H9 (cell line): ENCODE data around the gene CDK6. TPM values are rescaled to one million over a fixed set of nuclear protein-coding genes. Genes with fewer than 3 reads are reported as not detected.

Experiments used
- DNase-seq: peaks from one replicate; pipeline ENCODE4 v3.0.0-alpha.2; 2017
- H2AFZ ChIP-seq: one replicate; pipeline ENCODE4 v1.6.1; 2013; ENCODE audit warnings: mild to moderate bottlenecking, low read length, control low read depth, moderate library complexity
- H2AK5ac ChIP-seq: 2 replicates; pipeline ENCODE4 v1.6.1; 2013; ENCODE audit warnings: low read length, control low read depth, mixed read lengths; ENCODE audit not compliant: insufficient read length
- H2BK120ac ChIP-seq: one replicate; pipeline ENCODE4 v1.6.1; 2013; ENCODE audit warnings: low read depth, mild to moderate bottlenecking, low read length, control low read depth, inconsistent platforms; ENCODE audit not compliant: poor library complexity, severe bottlenecking
- H2BK12ac ChIP-seq: 2 replicates; pipeline ENCODE4 v1.6.1; 2013; ENCODE audit warnings: low read length, control low read depth, mixed read lengths, low read depth; ENCODE audit not compliant: insufficient read length
- H2BK15ac ChIP-seq: 2 replicates; pipeline ENCODE4 v1.6.1; 2013; ENCODE audit warnings: low read depth, low read length, control low read depth
- H2BK20ac ChIP-seq: one replicate; pipeline ENCODE4 v1.6.1; 2013; ENCODE audit warnings: low read depth, mild to moderate bottlenecking, low read length, control low read depth, inconsistent platforms; ENCODE audit not compliant: poor library complexity, severe bottlenecking
- H2BK5ac ChIP-seq: 2 replicates; pipeline ENCODE4 v1.6.1; 2013; ENCODE audit warnings: low read length, control low read depth, mixed read lengths; ENCODE audit not compliant: insufficient read length
- H3K14ac ChIP-seq: 2 replicates; pipeline ENCODE4 v1.6.1; 2013; ENCODE audit warnings: low read length, control low read depth; ENCODE audit not compliant: insufficient read depth
- H3K18ac ChIP-seq: 2 replicates; pipeline ENCODE4 v1.6.1; 2013; ENCODE audit warnings: low read depth, mild to moderate bottlenecking, mixed read lengths, low read length, control low read depth; ENCODE audit not compliant: insufficient read length
- H3K23ac ChIP-seq: 2 replicates; pipeline ENCODE4 v1.6.1; 2013; ENCODE audit warnings: low read length, control low read depth, mixed read lengths, low read depth; ENCODE audit not compliant: insufficient read length
- H3K23me2 ChIP-seq: 2 replicates; pipeline ENCODE4 v1.6.1; 2013; ENCODE audit warnings: low read depth, mild to moderate bottlenecking, mixed read lengths, low read length, control low read depth; ENCODE audit not compliant: insufficient read length, poor library complexity, severe bottlenecking
- H3K27ac ChIP-seq: 2 replicates; pipeline ENCODE4 v1.5.1; 2013; ENCODE audit warnings: low read length, control low read depth, mixed read lengths, low read depth; ENCODE audit not compliant: insufficient read length
- H3K27me3 ChIP-seq: 2 replicates; pipeline ENCODE4 v1.6.1; 2013; ENCODE audit warnings: low read length, control low read depth, inconsistent platforms; ENCODE audit not compliant: insufficient read depth
- H3K4ac ChIP-seq: 2 replicates; pipeline ENCODE4 v1.6.1; 2013; ENCODE audit warnings: low read depth, mild to moderate bottlenecking, control low read depth, inconsistent platforms, low read length, moderate library complexity
- H3K4me1 ChIP-seq: 2 replicates; pipeline ENCODE4 v1.6.1; 2013; ENCODE audit warnings: low read length, control low read depth, inconsistent platforms; ENCODE audit not compliant: insufficient read depth
- H3K4me2 ChIP-seq: 2 replicates; pipeline ENCODE4 v1.6.1; 2013; ENCODE audit warnings: low read length, control low read depth, mixed read lengths; ENCODE audit not compliant: insufficient read length, insufficient read depth
- H3K56ac ChIP-seq: 2 replicates; pipeline ENCODE4 v1.6.1; 2013; ENCODE audit warnings: low read depth, mild to moderate bottlenecking, mixed read lengths, low read length, control low read depth; ENCODE audit not compliant: insufficient read length
- H3K79me1 ChIP-seq: 2 replicates; pipeline ENCODE4 v1.6.1; 2013; ENCODE audit warnings: low read depth, mild to moderate bottlenecking, moderate library complexity, low read length, control low read depth, inconsistent platforms; ENCODE audit not compliant: insufficient read depth, poor library complexity, severe bottlenecking
- H3K79me2 ChIP-seq: 2 replicates; pipeline ENCODE4 v1.6.1; 2013; ENCODE audit warnings: low read length, control low read depth, inconsistent platforms; ENCODE audit not compliant: insufficient read depth
- H3K9ac ChIP-seq: 2 replicates; pipeline ENCODE4 v1.6.1; 2013; ENCODE audit warnings: low read length, control low read depth, mixed read lengths; ENCODE audit not compliant: insufficient read length; ENCODE audit errors: extremely low read depth
- H3K9me3 ChIP-seq: one replicate; pipeline ENCODE4 v1.6.1; 2013; ENCODE audit warnings: low read depth, low read length, inconsistent platforms; ENCODE audit not compliant: control insufficient read depth
- H3T11ph ChIP-seq: one replicate; pipeline ENCODE4 v1.6.1; 2013; ENCODE audit warnings: mild to moderate bottlenecking, low read length, control low read depth, inconsistent platforms
- H4K20me1 ChIP-seq: one replicate; pipeline ENCODE4 v1.6.1; 2013; ENCODE audit not compliant: control insufficient read depth, insufficient read length, insufficient read depth
- H4K5ac ChIP-seq: 2 replicates; pipeline ENCODE4 v1.6.1; 2013; ENCODE audit warnings: low read depth, mild to moderate bottlenecking, mixed read lengths, low read length, control low read depth; ENCODE audit not compliant: insufficient read length
- H4K8ac ChIP-seq: replicated peaks from 2 replicates; pipeline ENCODE4 v1.6.1; 2013; ENCODE audit warnings: low read length, control low read depth, mixed read lengths, low read depth; ENCODE audit not compliant: insufficient read length
- H4K91ac ChIP-seq: 2 replicates; pipeline ENCODE4 v1.6.1; 2013; ENCODE audit warnings: low read depth, mild to moderate bottlenecking, moderate library complexity, mixed read lengths, low read length, control low read depth; ENCODE audit not compliant: insufficient read length
- H3K27ac Mint-ChIP-seq, 3 experiments: 2 replicates in 2 of 3; 3 replicates in 1 of 3; pipeline ENCODE4 v1.8.0; 2020 to 2021; ENCODE audit warnings: mixed read lengths in 3 of 3, mild to moderate bottlenecking in 1 of 3, moderate library complexity in 1 of 3
- H3K27me3 Mint-ChIP-seq: 2 replicates; pipeline ENCODE4 v1.8.0; 2021; ENCODE audit warnings: low read depth, mild to moderate bottlenecking, moderate library complexity, mixed read lengths
- H3K36me3 Mint-ChIP-seq, 3 experiments: 2 replicates in 2 of 3; 3 replicates in 1 of 3; pipeline ENCODE4 v1.8.0; 2020 to 2021; ENCODE audit warnings: low read depth in 3 of 3, mixed read lengths in 3 of 3; ENCODE audit not compliant: insufficient read depth in 1 of 3
- H3K4me1 Mint-ChIP-seq, 2 experiments: 2 replicates each; pipeline ENCODE4 v1.8.0; 2020; ENCODE audit warnings: mixed read lengths in 2 of 2
- H3K4me3 Mint-ChIP-seq, 2 experiments: 2 replicates in 1 of 2; 3 replicates in 1 of 2; pipeline ENCODE4 v1.8.0; 2020 to 2021; ENCODE audit warnings: mild to moderate bottlenecking in 2 of 2, mixed read lengths in 2 of 2, moderate library complexity in 1 of 2
- H3K9me3 Mint-ChIP-seq, 2 experiments: 2 replicates in 1 of 2; 3 replicates in 1 of 2; pipeline ENCODE4 v1.8.0; 2020; ENCODE audit warnings: mild to moderate bottlenecking in 2 of 2, mixed read lengths in 2 of 2, moderate library complexity in 1 of 2
- CTCF ChIP-seq: fragments of 200-600 bp; sonication (generic); conservative IDR thresholded peaks from 3 replicates; pipeline ENCODE4 v1.8.0; 2021; ENCODE audit warnings: antibody characterized with exemption, mild to moderate bottlenecking
- total RNA-seq: library from RNA; stranded (reverse); gene quantifications from 2 replicates; pipeline ENCODE4 v1.2.1, GENCODE V29; 2021

The CDK6 gene
- total RNA-seq, 1 experiment from 2014 or later: 30.0 TPM

GRCh38 chr7:92668564-92668963 lies 167.8 kb downstream of the CDK6 start:
- DNase-seq: no peak
- Mint-ChIP-seq H3K36me3 (no peaks in the 10 kb centered on the region), H3K4me3 (no peak overlapping the region), H3K4me1 (no peaks in the 10 kb centered on the region), H3K9me3 (no peaks in the 10 kb centered on the region), H3K27ac (no peak overlapping the region), H3K27me3 (no peaks in the 10 kb centered on the region)
- TF ChIP-seq CTCF: no peak
- H3K18ac ChIP-seq: no peak overlapping the region
- no peak overlapping the region for H3K23ac ChIP-seq
- no peak overlapping the region for H4K91ac ChIP-seq
- H3K23me2 ChIP-seq: no peaks in the 10 kb centered on the region
- no peaks in the 10 kb centered on the region for H3K27me3 ChIP-seq
- H3K4me1 ChIP-seq: no peaks in the 10 kb centered on the region
- no peak overlapping the region for H2AFZ ChIP-seq
- no peak overlapping the region for H3K4me2 ChIP-seq
- H3K4ac ChIP-seq: no peak overlapping the region
- H3K79me2 ChIP-seq: no peaks in the 10 kb centered on the region
- H2BK120ac ChIP-seq: no peak overlapping the region
- H3K14ac ChIP-seq: no peak overlapping the region
- no peak overlapping the region for H4K8ac ChIP-seq
- H2BK5ac ChIP-seq: no peak overlapping the region
- no peaks in the 10 kb centered on the region for H3K79me1 ChIP-seq
- no peaks in the 10 kb centered on the region for H3K9me3 ChIP-seq
- no peaks in the 10 kb centered on the region for H4K20me1 ChIP-seq
- H2BK15ac ChIP-seq: no peak overlapping the region
- no peak overlapping the region for H2BK12ac ChIP-seq
- no peak overlapping the region for H2BK20ac ChIP-seq
- no peak overlapping the region for H3K56ac ChIP-seq
- H2AK5ac ChIP-seq: no peak overlapping the region
- H3K9ac ChIP-seq: no peak overlapping the region
- H3K27ac ChIP-seq: no peak overlapping the region
- H3T11ph ChIP-seq: no peak overlapping the region
- no peak overlapping the region for H4K5ac ChIP-seq
